HepG2 (cell line): ENCODE data around the gene ZNF367. TPM values are rescaled to one million over a fixed set of nuclear protein-coding genes. Genes with fewer than 3 reads are reported as not detected.
A peak's percentile ranks its signal among the peaks of the same experiment; 100 is the strongest.

Experiments used
- BRD4 ChIP-seq: sonication (generic); formaldehyde crosslinking; IDR thresholded peaks from 2 replicates; pipeline ENCODE4 v1.4.0; 2020; ENCODE audit warnings: missing genetic modification reagents
- DNMT3B ChIP-seq: conservative IDR thresholded peaks from 2 replicates; pipeline ENCODE4 v1.6.1; 2016; ENCODE audit warnings: missing biosample characterization, control low read depth
- FOXA1 ChIP-seq, 2 experiments: fragments of 450-650 bp in 1 of 2; sonication (generic) in 1 of 2; formaldehyde crosslinking in 1 of 2; IDR thresholded peaks; 2 replicates each; pipeline versions ENCODE4 v1.4.0 to v1.6.1; 2016 to 2020; ENCODE audit warnings: missing genetic modification reagents in 1 of 2
- HOXA5 ChIP-seq: sonication (generic); formaldehyde crosslinking; IDR thresholded peaks from 2 replicates; pipeline ENCODE4 v1.4.0; 2020; ENCODE audit warnings: missing genetic modification reagents
- MED8 ChIP-seq: sonication (generic); formaldehyde crosslinking; IDR thresholded peaks from 2 replicates; pipeline ENCODE4 v1.8.1; 2023; ENCODE audit warnings: mild to moderate bottlenecking, missing genetic modification reagents; ENCODE audit not compliant: insufficient replicate concordance
- POLR2AphosphoS2 ChIP-seq: IDR thresholded peaks from 2 replicates; pipeline ENCODE4 v1.6.1; 2011; ENCODE audit warnings: low read depth, low read length, improper control_type of control experiment
- SMYD3 ChIP-seq: sonication (generic); formaldehyde crosslinking; IDR thresholded peaks from 2 replicates; pipeline ENCODE4 v1.8.1; 2023; ENCODE audit warnings: mild to moderate bottlenecking, missing genetic modification reagents
- ZNF142 ChIP-seq: sonication (generic); formaldehyde crosslinking; IDR thresholded peaks from 2 replicates; pipeline ENCODE4 v1.4.0; 2020; ENCODE audit warnings: missing genetic modification reagents
- polyA plus RNA-seq, 8 experiments: library from polyadenylated mRNA; depleted of rRNA in 3 of 8; stranded (reverse) in 7 of 8; unstranded in 1 of 8; fragments of >200 nt; fragmentation: Illumina TruSeq in 4 of 8; extraction: Trizol in 4 of 8; gene quantifications; 2 replicates each; pipeline versions ENCODE4 v1.2.1 to v1.2.3, GENCODE V29; 2011 to 2016; ENCODE audit warnings: low read depth in 4 of 8, missing spikeins in 1 of 8, mixed read lengths in 1 of 8; ENCODE audit not compliant: insufficient read depth in 1 of 8
- total RNA-seq, 5 experiments: library from RNA; depleted of rRNA; stranded (reverse); fragments of >200 nt; fragmentation: Illumina TruSeq; extraction: Trizol; gene quantifications; 2 replicates each; pipeline ENCODE4 v1.2.3, GENCODE V29; 2016; ENCODE audit warnings: low read depth in 1 of 5
- TF ChIP-seq, protein P1 (sequence below): sonication (generic); formaldehyde crosslinking; IDR thresholded peaks from 2 replicates; pipeline ENCODE4 v1.5.0; 2020; ENCODE audit warnings: missing genetic modification reagents
- TF ChIP-seq, protein P2 (sequence below): sonication (generic); formaldehyde crosslinking; IDR thresholded peaks from 2 replicates; pipeline ENCODE4 v1.4.0; 2020; ENCODE audit warnings: missing genetic modification reagents
- TF ChIP-seq, protein P3 (sequence below): sonication (generic); formaldehyde crosslinking; IDR thresholded peaks from 2 replicates; pipeline ENCODE4 v1.5.0; 2020; ENCODE audit warnings: mild to moderate bottlenecking, missing genetic modification reagents, borderline replicate concordance

The ZNF367 gene
- total and polyA plus RNA-seq, 2 of the 13 experiments (the other 11 are each of a cell fraction or from before 2014, with no cell fraction given) = 2.9 to 7.7 TPM

- TF ChIP-seq MED8 (no peak), ZNF142 (CRISPR knock-in tag) (peak; percentile 37; the same call in 1 of the 2 replicates), POLR2AphosphoS2 (no peak), SMYD3 (CRISPR knock-in tag) (no peak), BRD4 (CRISPR knock-in tag) (peak; percentile 97), HOXA5 (CRISPR knock-in tag) (no peak), DNMT3B (no peak), FOXA1 (IDR thresholded peaks at IDR 0.05) (no peak), FOXA1 (CRISPR knock-in tag; IDR thresholded peaks at IDR 0.05) (peak; percentile 63)
- TF ChIP-seq, protein P1, sequence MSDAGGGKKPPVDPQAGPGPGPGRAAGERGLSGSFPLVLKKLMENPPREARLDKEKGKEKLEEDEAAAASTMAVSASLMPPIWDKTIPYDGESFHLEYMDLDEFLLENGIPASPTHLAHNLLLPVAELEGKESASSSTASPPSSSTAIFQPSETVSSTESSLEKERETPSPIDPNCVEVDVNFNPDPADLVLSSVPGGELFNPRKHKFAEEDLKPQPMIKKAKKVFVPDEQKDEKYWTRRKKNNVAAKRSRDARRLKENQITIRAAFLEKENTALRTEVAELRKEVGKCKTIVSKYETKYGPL (CRISPR knock-in tag) = no peak
- TF ChIP-seq, protein P2, sequence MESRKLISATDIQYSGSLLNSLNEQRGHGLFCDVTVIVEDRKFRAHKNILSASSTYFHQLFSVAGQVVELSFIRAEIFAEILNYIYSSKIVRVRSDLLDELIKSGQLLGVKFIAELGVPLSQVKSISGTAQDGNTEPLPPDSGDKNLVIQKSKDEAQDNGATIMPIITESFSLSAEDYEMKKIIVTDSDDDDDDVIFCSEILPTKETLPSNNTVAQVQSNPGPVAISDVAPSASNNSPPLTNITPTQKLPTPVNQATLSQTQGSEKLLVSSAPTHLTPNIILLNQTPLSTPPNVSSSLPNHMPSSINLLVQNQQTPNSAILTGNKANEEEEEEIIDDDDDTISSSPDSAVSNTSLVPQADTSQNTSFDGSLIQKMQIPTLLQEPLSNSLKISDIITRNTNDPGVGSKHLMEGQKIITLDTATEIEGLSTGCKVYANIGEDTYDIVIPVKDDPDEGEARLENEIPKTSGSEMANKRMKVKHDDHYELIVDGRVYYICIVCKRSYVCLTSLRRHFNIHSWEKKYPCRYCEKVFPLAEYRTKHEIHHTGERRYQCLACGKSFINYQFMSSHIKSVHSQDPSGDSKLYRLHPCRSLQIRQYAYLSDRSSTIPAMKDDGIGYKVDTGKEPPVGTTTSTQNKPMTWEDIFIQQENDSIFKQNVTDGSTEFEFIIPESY (CRISPR knock-in tag) = peak; percentile 86
- TF ChIP-seq, protein P3, sequence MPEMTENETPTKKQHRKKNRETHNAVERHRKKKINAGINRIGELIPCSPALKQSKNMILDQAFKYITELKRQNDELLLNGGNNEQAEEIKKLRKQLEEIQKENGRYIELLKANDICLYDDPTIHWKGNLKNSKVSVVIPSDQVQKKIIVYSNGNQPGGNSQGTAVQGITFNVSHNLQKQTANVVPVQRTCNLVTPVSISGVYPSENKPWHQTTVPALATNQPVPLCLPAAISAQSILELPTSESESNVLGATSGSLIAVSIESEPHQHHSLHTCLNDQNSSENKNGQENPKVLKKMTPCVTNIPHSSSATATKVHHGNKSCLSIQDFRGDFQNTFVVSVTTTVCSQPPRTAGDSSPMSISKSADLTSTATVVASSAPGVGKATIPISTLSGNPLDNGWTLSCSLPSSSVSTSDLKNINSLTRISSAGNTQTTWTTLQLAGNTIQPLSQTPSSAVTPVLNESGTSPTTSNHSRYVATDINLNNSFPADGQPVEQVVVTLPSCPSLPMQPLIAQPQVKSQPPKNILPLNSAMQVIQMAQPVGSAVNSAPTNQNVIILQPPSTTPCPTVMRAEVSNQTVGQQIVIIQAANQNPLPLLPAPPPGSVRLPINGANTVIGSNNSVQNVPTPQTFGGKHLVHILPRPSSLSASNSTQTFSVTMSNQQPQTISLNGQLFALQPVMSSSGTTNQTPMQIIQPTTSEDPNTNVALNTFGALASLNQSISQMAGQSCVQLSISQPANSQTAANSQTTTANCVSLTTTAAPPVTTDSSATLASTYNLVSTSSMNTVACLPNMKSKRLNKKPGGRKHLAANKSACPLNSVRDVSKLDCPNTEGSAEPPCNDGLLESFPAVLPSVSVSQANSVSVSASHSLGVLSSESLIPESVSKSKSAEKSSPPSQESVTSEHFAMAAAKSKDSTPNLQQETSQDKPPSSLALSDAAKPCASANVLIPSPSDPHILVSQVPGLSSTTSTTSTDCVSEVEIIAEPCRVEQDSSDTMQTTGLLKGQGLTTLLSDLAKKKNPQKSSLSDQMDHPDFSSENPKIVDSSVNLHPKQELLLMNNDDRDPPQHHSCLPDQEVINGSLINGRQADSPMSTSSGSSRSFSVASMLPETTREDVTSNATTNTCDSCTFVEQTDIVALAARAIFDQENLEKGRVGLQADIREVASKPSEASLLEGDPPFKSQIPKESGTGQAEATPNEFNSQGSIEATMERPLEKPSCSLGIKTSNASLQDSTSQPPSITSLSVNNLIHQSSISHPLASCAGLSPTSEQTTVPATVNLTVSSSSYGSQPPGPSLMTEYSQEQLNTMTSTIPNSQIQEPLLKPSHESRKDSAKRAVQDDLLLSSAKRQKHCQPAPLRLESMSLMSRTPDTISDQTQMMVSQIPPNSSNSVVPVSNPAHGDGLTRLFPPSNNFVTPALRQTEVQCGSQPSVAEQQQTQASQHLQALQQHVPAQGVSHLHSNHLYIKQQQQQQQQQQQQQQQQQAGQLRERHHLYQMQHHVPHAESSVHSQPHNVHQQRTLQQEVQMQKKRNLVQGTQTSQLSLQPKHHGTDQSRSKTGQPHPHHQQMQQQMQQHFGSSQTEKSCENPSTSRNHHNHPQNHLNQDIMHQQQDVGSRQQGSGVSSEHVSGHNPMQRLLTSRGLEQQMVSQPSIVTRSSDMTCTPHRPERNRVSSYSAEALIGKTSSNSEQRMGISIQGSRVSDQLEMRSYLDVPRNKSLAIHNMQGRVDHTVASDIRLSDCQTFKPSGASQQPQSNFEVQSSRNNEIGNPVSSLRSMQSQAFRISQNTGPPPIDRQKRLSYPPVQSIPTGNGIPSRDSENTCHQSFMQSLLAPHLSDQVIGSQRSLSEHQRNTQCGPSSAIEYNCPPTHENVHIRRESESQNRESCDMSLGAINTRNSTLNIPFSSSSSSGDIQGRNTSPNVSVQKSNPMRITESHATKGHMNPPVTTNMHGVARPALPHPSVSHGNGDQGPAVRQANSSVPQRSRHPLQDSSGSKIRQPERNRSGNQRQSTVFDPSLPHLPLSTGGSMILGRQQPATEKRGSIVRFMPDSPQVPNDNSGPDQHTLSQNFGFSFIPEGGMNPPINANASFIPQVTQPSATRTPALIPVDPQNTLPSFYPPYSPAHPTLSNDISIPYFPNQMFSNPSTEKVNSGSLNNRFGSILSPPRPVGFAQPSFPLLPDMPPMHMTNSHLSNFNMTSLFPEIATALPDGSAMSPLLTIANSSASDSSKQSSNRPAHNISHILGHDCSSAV (CRISPR knock-in tag) = no peak
Measured at GRCh38 chr9:96391021-96391765, 27.0 kb downstream of the ZNF367 start (continued).
